ENCODE results near the gene PCDH15. TPM values are rescaled to one million over a fixed set of nuclear protein-coding genes. Genes with fewer than 3 reads are reported as not detected.
"Not testable (repeated sequence)": the region's sequence is repeated elsewhere in the genome, so short reads cannot be mapped to it uniquely, and the experiment has no call there.

PCDH15 gene
- total RNA-seq, 1 donor from 2014 or later = not detected

- DNase-seq (ENCODE audit: low read depth, low spot score) = no peak
Observed at GRCh38 chr10:54559498-54559897, 241.5 kb downstream of the PCDH15 start.

DNA sequence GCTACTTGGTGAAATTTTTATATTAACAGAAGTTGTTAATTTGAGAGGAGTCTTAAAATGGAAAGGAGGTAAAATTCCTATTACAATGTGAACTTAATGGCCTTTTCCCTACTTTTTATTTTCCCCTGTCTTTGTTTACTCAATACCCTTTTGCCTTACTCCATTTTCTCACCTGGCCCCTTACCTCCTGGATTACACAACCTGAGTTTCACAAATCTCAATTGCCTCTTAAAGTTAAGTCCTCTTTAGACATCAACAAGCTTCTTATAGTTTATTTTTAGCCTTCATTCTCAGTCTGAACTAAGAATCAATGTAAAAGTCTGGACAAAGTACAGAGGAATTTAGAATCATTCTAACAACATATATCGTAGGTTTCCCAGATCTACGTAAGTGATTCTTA, 247.0 kb downstream of the PCDH15 start:
- DNase-seq (ENCODE audit: low read depth, low spot score) = no peak

DNA sequence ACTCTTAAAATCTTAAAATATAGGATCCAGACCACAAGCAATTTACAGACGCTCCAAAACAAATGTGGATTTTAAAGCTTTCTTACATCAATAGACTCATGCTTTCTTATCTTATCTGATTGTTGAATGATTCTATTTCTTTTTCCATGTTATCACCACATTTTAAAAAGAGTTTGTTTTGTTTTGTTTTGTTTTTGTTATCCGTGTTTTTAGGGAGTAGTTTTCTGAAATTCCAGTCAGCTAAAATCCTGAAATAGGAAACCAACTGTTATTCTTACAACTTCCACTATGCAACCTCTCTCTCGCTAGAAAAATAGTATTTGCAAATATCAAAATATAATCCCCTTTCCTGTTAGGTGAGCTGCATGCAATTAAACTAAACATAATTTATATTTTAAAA, 251.0 kb downstream of the PCDH15 start:
- no peak for DNase-seq (ENCODE audit: low read depth, low spot score)

GRCh38 chr10:54531296-54531695, 269.7 kb downstream of the PCDH15 start:
- no peak for DNase-seq (ENCODE audit: low read depth, low spot score)

- DNase-seq (ENCODE audit: low read depth, low spot score) = no peak
Observed at GRCh38 chr10:54530299-54530698, 270.7 kb downstream of the PCDH15 start.

DNA sequence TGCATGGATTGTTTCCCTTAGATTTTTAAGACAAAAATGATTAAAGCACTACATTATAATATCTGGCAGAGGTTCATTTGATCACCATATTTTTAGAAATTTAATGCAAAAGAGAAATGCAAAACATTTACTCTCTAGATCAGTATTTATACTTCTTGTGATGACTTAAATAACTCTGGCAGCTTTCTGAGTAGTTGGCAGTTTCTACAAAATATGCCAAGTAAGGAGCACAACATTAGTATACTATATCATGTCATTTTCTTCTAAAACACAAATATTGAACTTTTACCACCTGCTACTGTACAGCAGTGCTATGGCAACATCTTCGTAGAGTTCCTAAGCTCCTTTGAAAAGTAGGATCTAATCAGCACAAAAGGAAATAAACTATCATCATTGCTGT, 275.2 kb downstream of the PCDH15 start:
- DNase-seq (ENCODE audit: low read depth, low spot score) = no peak

GRCh38 chr10:54515244-54515643, 285.8 kb downstream of the PCDH15 start:
- DNase-seq (ENCODE audit: low read depth, low spot score) = not testable (repeated sequence)

GRCh38 chr10:54503863-54504262, 297.2 kb downstream of the PCDH15 start:
- no peak for DNase-seq (ENCODE audit: low read depth, low spot score)

DNA sequence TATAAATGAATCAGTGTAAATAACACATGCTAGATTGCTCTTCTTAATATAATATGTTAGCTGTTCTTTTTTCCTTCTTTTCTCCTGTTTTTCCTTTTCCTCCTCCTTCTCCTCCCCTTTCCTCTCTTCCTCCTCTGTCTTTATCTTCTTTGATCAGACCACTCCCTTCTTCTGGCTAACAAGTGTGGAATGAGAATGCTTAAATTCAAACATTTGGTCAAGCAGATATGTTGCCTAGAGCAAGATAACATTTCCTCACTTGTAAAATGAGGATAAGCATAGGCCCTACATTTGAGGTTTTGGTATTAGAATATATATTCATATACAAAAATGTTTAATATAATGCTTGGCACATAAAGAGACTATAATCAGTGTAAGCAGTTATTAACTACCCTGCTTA, 299.1 kb downstream of the PCDH15 start:
- DNase-seq (ENCODE audit: low read depth, low spot score) = no peak

- DNase-seq (ENCODE audit: low read depth, low spot score) = no peak
Observed at GRCh38 chr10:54496852-54497251, 304.2 kb downstream of the PCDH15 start.

DNA sequence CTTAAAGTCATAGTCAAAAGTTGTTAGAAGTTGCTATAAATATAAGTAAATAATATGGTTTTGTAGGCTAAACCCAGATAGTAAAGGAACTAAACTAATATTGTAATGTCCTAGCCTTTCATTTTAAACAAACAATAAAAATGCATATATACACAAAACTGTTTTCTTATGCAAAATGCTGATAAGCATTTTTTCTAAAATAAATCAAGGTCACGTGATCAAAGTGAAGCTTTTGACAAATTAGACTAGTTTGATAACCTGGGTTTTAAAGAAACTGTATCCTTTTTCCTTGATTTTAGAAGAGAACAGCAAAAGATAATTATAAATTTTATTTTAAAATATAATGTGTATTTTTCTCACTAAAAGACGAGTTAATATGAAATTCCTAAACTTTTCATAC, 313.3 kb downstream of the PCDH15 start:
- no peak for DNase-seq (ENCODE audit: low read depth, low spot score)

GRCh38 chr10:54485971-54486370, 315.1 kb downstream of the PCDH15 start:
- DNase-seq (ENCODE audit: low read depth, low spot score) = no peak

DNA sequence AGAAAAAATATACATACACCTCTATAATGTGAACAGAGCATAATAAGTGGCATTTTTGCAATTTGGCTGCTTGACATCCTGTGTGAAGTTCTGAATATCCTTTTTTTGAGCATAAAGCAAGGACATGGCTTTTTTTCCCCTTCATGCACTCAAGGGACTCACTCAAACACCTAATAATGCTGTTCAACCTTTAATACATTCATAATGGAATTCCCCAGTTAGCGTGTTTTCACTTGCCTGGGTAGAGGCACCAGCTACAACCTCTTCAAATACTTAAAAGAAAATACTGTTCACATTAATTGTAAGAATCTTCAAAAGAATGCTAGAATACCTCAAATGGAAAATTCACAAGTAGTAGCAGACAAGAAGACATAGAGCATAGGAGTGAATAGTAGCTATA, 316.8 kb downstream of the PCDH15 start:
- DNase-seq (ENCODE audit: low read depth, low spot score) = no peak

DNA sequence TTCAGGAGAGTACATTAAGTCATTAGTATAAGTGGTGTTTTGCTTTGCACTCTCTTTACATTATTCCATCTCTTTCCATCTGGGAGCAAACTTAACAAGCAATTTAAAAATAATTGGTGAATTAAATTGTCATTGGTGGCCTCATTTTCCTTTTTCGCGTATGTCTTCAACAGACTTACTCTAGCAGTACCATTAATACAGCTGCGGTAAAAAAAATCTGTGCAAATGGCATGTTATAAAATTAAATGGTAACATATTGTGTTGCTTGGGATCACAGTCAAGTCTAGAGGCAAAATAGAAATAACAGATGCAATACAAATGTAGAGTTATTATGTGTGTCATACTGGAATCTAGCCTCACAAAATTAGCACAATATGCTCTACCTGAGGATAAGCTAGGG, 322.4 kb downstream of the PCDH15 start:
- DNase-seq (ENCODE audit: low read depth, low spot score) = no peak

DNA sequence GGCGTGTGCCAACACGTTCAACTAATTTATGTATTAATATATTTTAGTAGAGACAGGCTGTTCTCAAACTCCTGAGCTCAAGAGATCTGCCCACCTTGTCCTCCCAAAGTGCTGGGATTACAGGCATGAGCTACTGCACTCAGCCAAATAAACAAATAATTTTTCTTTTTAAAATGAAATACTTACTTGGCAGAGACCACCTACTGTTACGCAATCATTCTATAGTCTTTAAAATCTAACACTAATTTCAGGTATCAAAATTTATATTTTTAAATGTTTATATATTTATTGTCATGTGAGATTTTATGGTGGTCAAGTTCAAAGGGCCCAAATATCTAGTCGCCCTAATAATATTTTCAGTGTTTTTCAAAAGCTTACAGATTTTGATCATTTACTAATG, 323.3 kb downstream of the PCDH15 start:
- no peak for DNase-seq (ENCODE audit: low read depth, low spot score)

- no peak for DNase-seq (ENCODE audit: low read depth, low spot score)
Observed at GRCh38 chr10:54470324-54470631, 330.8 kb downstream of the PCDH15 start.

GRCh38 chr10:54469587-54470323, 331.3 kb downstream of the PCDH15 start:
- DNase-seq (ENCODE audit: low read depth, low spot score) = no peak

- no peak for DNase-seq (ENCODE audit: low read depth, low spot score)
Observed at GRCh38 chr10:54454271-54454670, 346.8 kb downstream of the PCDH15 start.

GRCh38 chr10:54449056-54449455, 352.0 kb downstream of the PCDH15 start:
- DNase-seq (ENCODE audit: low read depth, low spot score) = no peak

DNA sequence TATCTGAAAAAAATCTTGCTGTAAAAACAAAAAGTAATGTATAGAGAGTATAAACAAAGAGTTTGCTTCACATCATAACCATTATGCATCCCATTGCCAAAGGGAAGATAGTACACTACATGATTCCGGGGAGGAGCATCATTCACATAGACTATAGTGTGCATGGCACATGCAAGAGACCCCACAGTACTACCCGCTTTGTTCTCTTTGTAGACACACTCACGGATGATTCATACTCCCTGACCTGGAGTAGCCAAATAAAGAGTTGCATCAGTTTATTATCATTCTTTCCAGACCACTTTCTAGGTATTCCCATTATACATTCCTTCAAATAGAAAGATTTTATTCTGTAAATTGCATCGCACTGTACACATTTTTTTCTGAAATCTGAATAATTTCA, 356.9 kb downstream of the PCDH15 start:
- DNase-seq (ENCODE audit: low read depth, low spot score) = no peak

GRCh38 chr10:54441275-54441674, 359.8 kb downstream of the PCDH15 start:
- no peak for DNase-seq (ENCODE audit: low read depth, low spot score)

DNA sequence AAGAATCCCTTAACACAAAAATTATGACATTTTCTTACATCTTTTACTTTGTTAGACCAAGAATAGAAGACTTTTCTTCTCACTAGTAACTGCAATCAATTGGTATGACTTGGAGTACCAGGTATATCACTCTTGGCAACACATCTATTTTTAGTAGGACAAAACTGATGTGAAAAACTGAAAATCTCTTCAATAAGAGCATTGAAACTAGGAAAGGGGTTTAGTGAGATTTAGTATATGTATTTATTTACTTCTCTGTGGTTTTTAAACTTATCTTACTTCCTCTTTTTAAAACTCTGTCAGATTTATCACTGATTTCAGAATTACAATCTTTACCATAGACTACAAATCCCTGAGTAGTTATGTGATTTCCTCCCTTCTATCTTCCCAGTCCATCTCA, 366.2 kb downstream of the PCDH15 start:
- no peak for DNase-seq (ENCODE audit: low read depth, low spot score)

DNA sequence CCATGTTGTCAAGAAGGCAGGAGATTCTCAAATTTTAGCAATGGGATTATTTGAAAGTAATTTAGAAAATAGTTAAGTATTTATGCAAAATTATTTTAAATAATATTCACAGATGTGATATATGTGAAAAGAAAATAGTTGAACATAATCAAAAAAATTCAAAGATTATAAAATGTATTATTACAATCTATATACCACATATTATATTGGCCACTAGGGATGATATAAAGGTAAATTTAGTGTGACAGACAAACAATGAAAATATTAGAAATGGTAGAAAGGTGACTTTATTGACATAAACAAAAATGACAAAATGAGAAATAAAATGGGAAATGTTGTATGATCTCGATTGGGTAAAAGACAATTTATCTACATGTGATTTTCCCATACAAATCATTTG, 385.5 kb downstream of the PCDH15 start:
- no peak for DNase-seq (ENCODE audit: low read depth, low spot score)

- no peak for DNase-seq (ENCODE audit: low read depth, low spot score)
Observed at GRCh38 chr10:54402576-54402975, 398.5 kb downstream of the PCDH15 start.
